Panc1 (cell line): ENCODE results near the gene SF3B1. TPM values are rescaled to one million over a fixed set of nuclear protein-coding genes. Genes with fewer than 3 reads are reported as not detected.

Experiments
- ATAC-seq: fragments of 200-7000 bp; cut with Tn5 transposase; 2 replicates; pipeline ENCODE4 v1.9.1; 2020; ENCODE audit warnings: mild to moderate bottlenecking, moderate library complexity
- BruUV-seq: library from RNA; stranded (reverse); fragments of 400-500 nt; replicated peaks from 2 replicates; lab custom pipeline; 2021; lab: Mats Ljungman, UMichigan
- CTCF ChIA-PET: fragments of 300-600 bp; sonication (Branson Sonifier 250); formaldehyde crosslinking; loops from one replicate; lab custom pipeline; 2022; ENCODE audit warnings: antibody characterized with exemption; lab: Charles Lee
- POLR2A ChIA-PET: fragments of 300-600 bp; sonication (Branson Sonifier 250); formaldehyde crosslinking; loops from one replicate; lab custom pipeline; 2022; ENCODE audit warnings: antibody characterized with exemption; lab: Charles Lee
- DNase-seq: peaks from one replicate; pipeline ENCODE4 v3.0.0-alpha.2; 2010; ENCODE audit warnings: low read depth, low spot score
- H3K27ac ChIP-seq: 2 replicates; pipeline ENCODE4 v1.5.1; 2011; ENCODE audit warnings: mild to moderate bottlenecking, low read length, inconsistent platforms
- H3K27me3 ChIP-seq: fragments of 200-500 bp; sonication (Bioruptor generic); 2 replicates; pipeline ENCODE4 v1.6.0; 2014; ENCODE audit warnings: low read length, inconsistent platforms; ENCODE audit not compliant: control insufficient read depth, insufficient read depth
- H3K36me3 ChIP-seq: fragments of 200-500 bp; sonication (Bioruptor generic); 2 replicates; pipeline ENCODE4 v1.5.1; 2014; ENCODE audit warnings: inconsistent platforms, mild to moderate bottlenecking, low read length, moderate library complexity; ENCODE audit not compliant: control insufficient read depth, insufficient read depth
- H3K4me1 ChIP-seq: 2 replicates; pipeline ENCODE4 v1.5.1; 2011; ENCODE audit warnings: inconsistent platforms, mild to moderate bottlenecking, low read length, moderate library complexity; ENCODE audit not compliant: control insufficient read depth, insufficient read depth
- H3K4me3 ChIP-seq, 2 experiments: 2 replicates each; pipeline ENCODE4 v1.5.1; 2011 to 2012; ENCODE audit warnings: low read depth in 2 of 2, low read length in 2 of 2, mild to moderate bottlenecking in 2 of 2, inconsistent platforms in 1 of 2, moderate library complexity in 1 of 2
- H3K9me3 ChIP-seq: fragments of 200-500 bp; sonication (Bioruptor generic); 2 replicates; pipeline ENCODE4 v1.5.1; 2014; ENCODE audit warnings: low read depth, mild to moderate bottlenecking, inconsistent platforms, low read length, moderate library complexity; ENCODE audit not compliant: control insufficient read depth, insufficient read depth
- POLR2AphosphoS5 ChIP-seq: IDR thresholded peaks from 2 replicates; pipeline ENCODE4 v1.6.1; 2012; ENCODE audit warnings: mild to moderate bottlenecking, low read depth, low read length, moderate library complexity
- SIN3A ChIP-seq: IDR thresholded peaks from 2 replicates; pipeline ENCODE4 v1.6.1; 2012; ENCODE audit warnings: low read depth, mild to moderate bottlenecking, low read length, moderate library complexity, borderline replicate concordance; ENCODE audit not compliant: insufficient read depth
- TCF7L2 ChIP-seq: IDR thresholded peaks from 2 replicates; pipeline ENCODE4 v1.6.1; 2011; ENCODE audit warnings: mild to moderate bottlenecking, low read depth, low read length, inconsistent platforms
- in situ Hi-C: cut with HindIII; loops from 2 replicates; pipeline ENCODE4 v1.10.0; 2016; ENCODE audit warnings: low sequenced_read_pairs, low pct_unique_long_range_greater_than_20kb
- intact Hi-C: fragments of 100-400 bp; cut with micrococcal nuclease; formaldehyde crosslinking; loops from one replicate; pipeline ENCODE4 v1.10.0; 2022; ENCODE audit not compliant: unreplicated experiment
- total RNA-seq: library from RNA; stranded (reverse); gene quantifications from one replicate; pipeline ENCODE4 v1.2.1, GENCODE V29; 2021; ENCODE audit not compliant: unreplicated experiment
- TF ChIP-seq, protein P1 (sequence below): fragments of 450-650 bp; IDR thresholded peaks from 2 replicates; pipeline ENCODE4 v1.5.1; 2017; ENCODE audit warnings: mild to moderate bottlenecking
- TF ChIP-seq, protein P2 (sequence below), 2 experiments: IDR thresholded peaks; 2 replicates each; pipeline ENCODE4 v1.6.1; 2011 to 2012; ENCODE audit warnings: low read depth in 2 of 2, control low read depth in 1 of 2, low read length in 1 of 2, mild to moderate bottlenecking in 1 of 2, moderate library complexity in 1 of 2; ENCODE audit not compliant: insufficient read depth in 1 of 2

SF3B1 gene
- total RNA-seq, 1 experiment from 2014 or later, result 275 TPM

DNA sequence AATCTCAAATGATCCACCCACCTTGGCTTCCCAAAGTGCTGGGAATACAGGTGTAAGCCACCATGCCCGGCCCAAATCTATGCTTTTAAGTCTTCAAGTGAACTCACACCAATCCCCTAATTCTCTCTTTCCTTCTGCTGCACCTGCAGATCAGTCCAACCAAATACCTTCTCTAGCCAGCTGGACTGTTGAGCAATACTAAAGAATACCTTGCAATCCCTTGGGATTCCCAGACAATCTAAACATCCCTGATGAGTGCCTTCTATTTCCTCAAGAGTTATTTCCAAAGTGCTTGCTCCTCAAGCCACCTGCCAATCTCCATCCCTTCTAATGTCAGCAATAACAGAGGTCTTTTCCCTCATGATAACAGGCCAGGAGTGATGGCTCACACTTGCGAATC, 48.6 kb downstream of the SF3B1 start:
- in situ Hi-C loops, result no loop called here

DNA sequence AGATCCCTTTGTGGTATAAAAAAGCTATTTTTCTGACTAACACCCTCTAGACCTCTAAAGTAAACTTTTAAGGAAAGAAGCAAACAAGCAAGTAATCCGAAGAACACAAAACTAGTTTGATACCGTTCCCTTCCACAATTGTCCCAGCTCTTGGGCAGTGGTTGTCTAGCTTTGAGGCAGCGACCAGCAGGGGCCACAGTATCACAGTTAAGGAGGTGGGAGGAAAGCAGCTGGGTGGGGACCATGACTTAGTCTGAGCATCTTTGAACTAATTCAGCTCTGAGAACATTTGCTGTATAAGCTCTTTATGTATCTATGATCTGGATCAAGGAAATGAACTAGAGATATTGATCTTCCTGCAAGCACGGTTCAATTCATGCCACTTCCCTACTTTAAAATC, 51.0 kb downstream of the SF3B1 start:
- Histone ChIP-seq H3K36me3 (no peaks in the 10 kb centered on the region), H3K4me1 (no peaks in the 10 kb centered on the region), H3K27me3 (no peaks in the 10 kb centered on the region), H3K27ac (no peak overlapping the region), H3K9me3 (no peaks in the 10 kb centered on the region), H3K4me3 (no peak overlapping the region)
- BruUV-seq, result no TSS peak
- POLR2A ChIA-PET, result no interaction called here
- CTCF ChIA-PET, result interaction anchor here (0.5 to 0.6 kb wide), 2 partner anchors 633 to 1551 kb away, joined by 3 to 4 read pairs; no protein-coding TSS in a partner anchor
- in situ Hi-C loops (no loop called here), intact Hi-C loops (loop anchor here (5.0 kb wide), 1 partner anchor 393 kb away; no protein-coding TSS in a partner anchor)
- ATAC-seq, result 0 out of 2 replicates have a peak, but pooled peaks have one; percentile 42
- no peak for DNase-seq
- TF ChIP-seq TCF7L2, result no peak
- TF ChIP-seq, protein P1, sequence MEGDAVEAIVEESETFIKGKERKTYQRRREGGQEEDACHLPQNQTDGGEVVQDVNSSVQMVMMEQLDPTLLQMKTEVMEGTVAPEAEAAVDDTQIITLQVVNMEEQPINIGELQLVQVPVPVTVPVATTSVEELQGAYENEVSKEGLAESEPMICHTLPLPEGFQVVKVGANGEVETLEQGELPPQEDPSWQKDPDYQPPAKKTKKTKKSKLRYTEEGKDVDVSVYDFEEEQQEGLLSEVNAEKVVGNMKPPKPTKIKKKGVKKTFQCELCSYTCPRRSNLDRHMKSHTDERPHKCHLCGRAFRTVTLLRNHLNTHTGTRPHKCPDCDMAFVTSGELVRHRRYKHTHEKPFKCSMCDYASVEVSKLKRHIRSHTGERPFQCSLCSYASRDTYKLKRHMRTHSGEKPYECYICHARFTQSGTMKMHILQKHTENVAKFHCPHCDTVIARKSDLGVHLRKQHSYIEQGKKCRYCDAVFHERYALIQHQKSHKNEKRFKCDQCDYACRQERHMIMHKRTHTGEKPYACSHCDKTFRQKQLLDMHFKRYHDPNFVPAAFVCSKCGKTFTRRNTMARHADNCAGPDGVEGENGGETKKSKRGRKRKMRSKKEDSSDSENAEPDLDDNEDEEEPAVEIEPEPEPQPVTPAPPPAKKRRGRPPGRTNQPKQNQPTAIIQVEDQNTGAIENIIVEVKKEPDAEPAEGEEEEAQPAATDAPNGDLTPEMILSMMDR, result peak; percentile 33

More for the DNA sequence above, 48.6 kb downstream of the SF3B1 start:
- TF ChIP-seq, protein P1, result no peak
- TF ChIP-seq POLR2AphosphoS5, result no peak
- no peak for TF ChIP-seq SIN3A
- TF ChIP-seq, protein P2, sequence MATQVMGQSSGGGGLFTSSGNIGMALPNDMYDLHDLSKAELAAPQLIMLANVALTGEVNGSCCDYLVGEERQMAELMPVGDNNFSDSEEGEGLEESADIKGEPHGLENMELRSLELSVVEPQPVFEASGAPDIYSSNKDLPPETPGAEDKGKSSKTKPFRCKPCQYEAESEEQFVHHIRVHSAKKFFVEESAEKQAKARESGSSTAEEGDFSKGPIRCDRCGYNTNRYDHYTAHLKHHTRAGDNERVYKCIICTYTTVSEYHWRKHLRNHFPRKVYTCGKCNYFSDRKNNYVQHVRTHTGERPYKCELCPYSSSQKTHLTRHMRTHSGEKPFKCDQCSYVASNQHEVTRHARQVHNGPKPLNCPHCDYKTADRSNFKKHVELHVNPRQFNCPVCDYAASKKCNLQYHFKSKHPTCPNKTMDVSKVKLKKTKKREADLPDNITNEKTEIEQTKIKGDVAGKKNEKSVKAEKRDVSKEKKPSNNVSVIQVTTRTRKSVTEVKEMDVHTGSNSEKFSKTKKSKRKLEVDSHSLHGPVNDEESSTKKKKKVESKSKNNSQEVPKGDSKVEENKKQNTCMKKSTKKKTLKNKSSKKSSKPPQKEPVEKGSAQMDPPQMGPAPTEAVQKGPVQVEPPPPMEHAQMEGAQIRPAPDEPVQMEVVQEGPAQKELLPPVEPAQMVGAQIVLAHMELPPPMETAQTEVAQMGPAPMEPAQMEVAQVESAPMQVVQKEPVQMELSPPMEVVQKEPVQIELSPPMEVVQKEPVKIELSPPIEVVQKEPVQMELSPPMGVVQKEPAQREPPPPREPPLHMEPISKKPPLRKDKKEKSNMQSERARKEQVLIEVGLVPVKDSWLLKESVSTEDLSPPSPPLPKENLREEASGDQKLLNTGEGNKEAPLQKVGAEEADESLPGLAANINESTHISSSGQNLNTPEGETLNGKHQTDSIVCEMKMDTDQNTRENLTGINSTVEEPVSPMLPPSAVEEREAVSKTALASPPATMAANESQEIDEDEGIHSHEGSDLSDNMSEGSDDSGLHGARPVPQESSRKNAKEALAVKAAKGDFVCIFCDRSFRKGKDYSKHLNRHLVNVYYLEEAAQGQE (IDR thresholded peaks at IDR 0.05; ENCODE audit: insufficient read depth in 1 of 2, low read depth in 2 of 2, low read length in 1 of 2), result no peak
- TF ChIP-seq TCF7L2, result no peak
- no peaks in the 10 kb centered on the region for H3K27me3 ChIP-seq
- no peak overlapping the region for H3K4me3 ChIP-seq
- H3K9me3 ChIP-seq, result no peaks in the 10 kb centered on the region
- no peak for DNase-seq
- ChIA-PET CTCF (no interaction called here), POLR2A (no interaction called here)
- intact Hi-C loops, result no loop called here
- H3K27ac ChIP-seq, result no peak overlapping the region
- no peak for ATAC-seq
- H3K4me1 ChIP-seq, result no peaks in the 10 kb centered on the region
- H3K36me3 ChIP-seq, result no peaks in the 10 kb centered on the region; the same call in 1 of the 2 replicates
- BruUV-seq, result no TSS peak
